ENCODE measurements around the gene WDR48.

- TF ChIP-seq SUZ12 (IDR thresholded peaks at IDR 0.05) (no peak), PKNOX1 (IDR thresholded peaks at IDR 0.05) (no peak), FOXM1 (IDR thresholded peaks at IDR 0.05; ENCODE audit: borderline replicate concordance) (no peak), BHLHE40 (IDR thresholded peaks at IDR 0.05; ENCODE audit: borderline replicate concordance) (no peak), ELF4 (IDR thresholded peaks at IDR 0.05) (no peak)
These were observed 51.5 kb downstream of the WDR48 start for GRCh38 chr3:39103324-39103693.
